Glutamatergic neuron (in vitro differentiated cells): Measurements from ENCODE around the gene PODXL2. TPM values are rescaled to one million over a fixed set of nuclear protein-coding genes. Genes with fewer than 3 reads are reported as not detected.
A peak's percentile ranks its signal among the peaks of the same experiment; 100 is the strongest.

Experiments
- DNase-seq: peaks from one replicate; pipeline ENCODE4 v3.0.0; 2022
- H3K27ac Mint-ChIP-seq: one replicate; pipeline ENCODE4 v1.8.0; 2020; ENCODE audit warnings: mild to moderate bottlenecking, mixed read lengths, inconsistent platforms; ENCODE audit not compliant: unreplicated experiment
- H3K27me3 Mint-ChIP-seq: one replicate; pipeline ENCODE4 v1.8.0; 2020; ENCODE audit warnings: mild to moderate bottlenecking, moderate library complexity, mixed read lengths, inconsistent platforms; ENCODE audit not compliant: unreplicated experiment
- H3K36me3 Mint-ChIP-seq: one replicate; pipeline ENCODE4 v1.8.0; 2020; ENCODE audit warnings: mild to moderate bottlenecking, mixed read lengths, inconsistent platforms; ENCODE audit not compliant: unreplicated experiment
- H3K4me1 Mint-ChIP-seq: one replicate; pipeline ENCODE4 v1.8.0; 2020; ENCODE audit warnings: mild to moderate bottlenecking, low read depth, mixed read lengths, inconsistent platforms; ENCODE audit not compliant: unreplicated experiment
- H3K4me3 Mint-ChIP-seq: one replicate; pipeline ENCODE4 v1.8.0; 2020; ENCODE audit warnings: mild to moderate bottlenecking, mixed read lengths, inconsistent platforms; ENCODE audit not compliant: unreplicated experiment
- H3K9me3 Mint-ChIP-seq: one replicate; pipeline ENCODE4 v1.8.0; 2020; ENCODE audit warnings: mild to moderate bottlenecking, moderate library complexity, mixed read lengths, inconsistent platforms; ENCODE audit not compliant: unreplicated experiment
- total RNA-seq: library from RNA; stranded (reverse); fragmentation: NEBNext Ultra II Directional; extraction: Animal tissue kit (Norgen Biotek cat#: 25700); gene quantifications from one replicate; pipeline ENCODE4 v1.2.1, GENCODE V29; 2021; ENCODE audit not compliant: unreplicated experiment
- TF ChIP-seq, protein P1 (sequence below): fragments of 200-600 bp; sonication (generic); IDR thresholded peaks from one replicate; pipeline ENCODE4 v1.5.0; 2021; ENCODE audit not compliant: partially characterized antibody, unreplicated experiment

PODXL2 gene
- total RNA-seq, 1 donor from 2014 or later: 139 TPM

DNA sequence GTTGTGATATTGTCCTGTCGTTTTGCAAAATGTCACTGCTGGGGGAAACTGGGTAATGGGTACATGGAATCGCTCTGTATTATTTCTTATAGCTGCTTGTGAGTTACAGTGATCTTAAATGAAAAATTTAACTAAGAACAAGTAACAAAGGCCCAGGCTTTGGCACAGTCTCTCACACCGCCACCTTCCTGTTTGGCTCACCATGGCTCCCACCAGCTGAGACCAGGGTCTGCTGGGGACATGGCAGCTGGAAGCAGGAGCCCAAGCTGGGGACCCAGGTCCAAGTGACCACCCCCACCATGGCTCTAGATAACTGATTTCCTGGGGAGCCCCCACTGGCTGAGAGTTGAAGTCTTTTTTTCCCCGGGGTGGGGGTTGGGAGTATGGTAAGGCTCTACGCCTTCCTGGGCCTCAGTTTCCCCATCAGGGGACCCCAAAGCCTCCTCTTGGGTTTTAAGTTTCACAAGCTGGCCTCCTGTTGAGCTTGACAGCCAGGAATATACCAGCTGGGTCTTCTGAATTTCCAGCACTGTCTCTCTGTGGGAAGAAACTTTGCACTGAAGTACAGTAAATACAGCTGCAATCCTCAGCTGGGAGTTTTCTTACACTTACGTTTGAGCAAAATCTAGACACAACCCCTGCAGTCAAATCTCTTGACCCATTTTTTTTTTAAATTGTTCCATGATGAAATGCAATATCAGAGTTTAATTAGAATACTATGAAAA is 69.9 kb downstream of the PODXL2 start:
- H3K27me3 Mint-ChIP-seq: peaks cover 18% of the 10 kb centered on the region
- peaks cover 18% of the 10 kb centered on the region for H3K9me3 Mint-ChIP-seq
- peaks cover 9% of the 10 kb centered on the region for H3K36me3 Mint-ChIP-seq
- TF ChIP-seq, protein P1, sequence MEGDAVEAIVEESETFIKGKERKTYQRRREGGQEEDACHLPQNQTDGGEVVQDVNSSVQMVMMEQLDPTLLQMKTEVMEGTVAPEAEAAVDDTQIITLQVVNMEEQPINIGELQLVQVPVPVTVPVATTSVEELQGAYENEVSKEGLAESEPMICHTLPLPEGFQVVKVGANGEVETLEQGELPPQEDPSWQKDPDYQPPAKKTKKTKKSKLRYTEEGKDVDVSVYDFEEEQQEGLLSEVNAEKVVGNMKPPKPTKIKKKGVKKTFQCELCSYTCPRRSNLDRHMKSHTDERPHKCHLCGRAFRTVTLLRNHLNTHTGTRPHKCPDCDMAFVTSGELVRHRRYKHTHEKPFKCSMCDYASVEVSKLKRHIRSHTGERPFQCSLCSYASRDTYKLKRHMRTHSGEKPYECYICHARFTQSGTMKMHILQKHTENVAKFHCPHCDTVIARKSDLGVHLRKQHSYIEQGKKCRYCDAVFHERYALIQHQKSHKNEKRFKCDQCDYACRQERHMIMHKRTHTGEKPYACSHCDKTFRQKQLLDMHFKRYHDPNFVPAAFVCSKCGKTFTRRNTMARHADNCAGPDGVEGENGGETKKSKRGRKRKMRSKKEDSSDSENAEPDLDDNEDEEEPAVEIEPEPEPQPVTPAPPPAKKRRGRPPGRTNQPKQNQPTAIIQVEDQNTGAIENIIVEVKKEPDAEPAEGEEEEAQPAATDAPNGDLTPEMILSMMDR: no peak
- peak overlapping the region; percentile 59 for H3K27ac Mint-ChIP-seq
- no peak for DNase-seq
- H3K4me1 Mint-ChIP-seq: peaks cover 22% of the 10 kb centered on the region
- H3K4me3 Mint-ChIP-seq: peak overlapping the region; percentile 42

DNA sequence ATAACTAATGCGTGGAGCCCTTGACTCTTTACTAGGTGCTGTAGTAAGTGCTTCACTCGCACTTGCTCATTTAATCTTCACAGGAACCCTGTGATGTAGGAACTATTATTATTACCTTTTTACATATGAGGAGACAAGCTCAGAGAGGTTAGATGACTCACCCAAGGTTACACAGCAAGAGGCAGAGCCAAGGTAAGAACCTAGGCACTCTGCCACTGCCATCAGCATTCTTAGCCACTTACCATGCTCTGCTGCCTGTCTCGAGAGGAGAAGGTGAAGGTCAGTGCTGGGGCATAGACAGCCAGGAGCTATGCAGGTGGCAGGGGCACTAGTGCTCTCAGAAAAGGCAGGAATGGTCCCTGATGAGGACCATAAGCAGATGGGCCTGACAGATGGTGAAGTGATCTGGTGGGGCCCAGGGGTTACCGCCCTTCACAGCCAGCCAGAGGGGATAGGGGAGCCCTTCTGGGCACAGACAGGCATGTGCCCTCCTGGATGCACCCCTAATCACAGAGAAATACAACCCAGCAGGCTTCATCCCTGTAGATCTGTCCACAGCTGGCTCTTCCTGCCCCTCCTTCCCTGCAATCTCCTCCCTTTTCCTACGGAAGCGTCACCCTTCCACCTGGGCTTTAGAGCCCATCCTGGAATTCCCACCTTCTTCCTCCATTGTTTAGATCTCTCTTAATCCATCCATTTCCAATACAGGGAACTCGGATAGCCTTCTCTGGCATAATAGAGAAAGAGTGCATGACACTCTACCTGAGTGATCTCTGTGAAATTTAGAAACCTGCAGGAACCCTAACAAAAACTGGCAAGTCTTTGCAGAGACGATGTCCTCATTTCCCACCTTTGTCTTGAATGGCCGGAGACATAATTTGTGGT is 70.7 kb downstream of the PODXL2 start:
- Mint-ChIP-seq H3K4me3 (no peak overlapping the region), H3K27me3 (peaks cover 16% of the 10 kb centered on the region), H3K36me3 (peaks cover 17% of the 10 kb centered on the region), H3K4me1 (peaks cover 22% of the 10 kb centered on the region), H3K27ac (peak overlapping the region; percentile 53), H3K9me3 (peaks cover 21% of the 10 kb centered on the region)
- peak; percentile 30 for DNase-seq
- TF ChIP-seq, protein P1: no peak

DNA sequence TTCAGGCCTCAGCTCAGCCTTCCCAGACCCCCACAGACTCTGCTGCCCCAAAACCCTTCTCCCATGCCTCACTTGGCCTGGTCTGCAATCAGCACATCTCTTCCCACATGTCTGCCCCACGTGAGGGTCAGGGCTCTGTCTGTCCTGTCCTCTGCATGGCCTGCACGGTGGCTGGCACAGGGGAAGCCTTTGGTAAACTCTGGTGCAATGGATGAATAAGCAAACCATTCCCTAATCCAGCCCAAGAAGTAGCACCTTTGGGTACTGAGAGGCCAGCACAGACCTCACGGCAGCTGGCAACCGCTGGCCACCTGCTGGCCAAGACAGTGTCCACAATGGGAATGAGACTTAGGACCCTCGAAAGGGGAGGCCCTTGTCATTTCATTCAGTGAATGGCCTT is 71.4 kb downstream of the PODXL2 start:
- H3K36me3 Mint-ChIP-seq: peaks cover 22% of the 10 kb centered on the region
- peak overlapping the region; percentile 53 for H3K27ac Mint-ChIP-seq
- H3K4me3 Mint-ChIP-seq: no peak overlapping the region
- peaks cover 18% of the 10 kb centered on the region for H3K27me3 Mint-ChIP-seq
- peaks cover 21% of the 10 kb centered on the region for H3K9me3 Mint-ChIP-seq
- DNase-seq: peak; percentile 27
- TF ChIP-seq, protein P1: no peak
- peaks cover 22% of the 10 kb centered on the region for H3K4me1 Mint-ChIP-seq

DNA sequence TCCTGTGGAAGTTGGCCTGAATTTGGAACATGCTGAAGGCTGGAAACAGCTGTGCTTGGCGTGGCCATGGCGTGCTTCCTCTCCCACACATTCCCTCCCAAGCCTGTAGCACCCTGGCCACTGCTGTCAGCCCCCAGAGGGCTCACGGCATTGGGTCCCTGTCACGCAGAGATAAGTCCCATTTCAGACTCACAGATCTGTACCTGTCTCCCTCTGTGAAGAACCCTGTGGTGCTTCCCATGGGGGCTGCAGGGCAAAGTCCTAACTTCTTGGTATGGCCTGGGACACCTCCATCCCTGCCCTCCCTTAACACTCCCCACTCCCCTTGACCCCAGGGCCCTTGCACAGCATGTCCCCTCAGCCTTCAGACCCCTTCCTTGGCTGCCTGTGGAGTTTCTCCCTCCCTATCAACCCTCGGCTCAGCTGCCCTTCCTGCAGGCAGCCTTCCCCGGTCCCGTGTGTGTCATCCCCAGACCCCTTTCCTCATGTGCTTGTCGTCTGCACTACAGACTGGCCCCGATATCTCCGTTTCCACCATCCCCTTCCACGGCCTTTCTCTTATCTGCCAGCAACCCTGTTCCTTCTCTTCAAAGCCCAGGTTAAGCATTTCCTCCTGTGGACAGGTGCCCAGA is 72.4 kb downstream of the PODXL2 start:
- peaks cover 21% of the 10 kb centered on the region for H3K9me3 Mint-ChIP-seq
- peak; percentile 13 for DNase-seq

More for the DNA sequence above, 72.4 kb downstream of the PODXL2 start:
- Mint-ChIP-seq H3K36me3 (peaks cover 22% of the 10 kb centered on the region), H3K27ac (no peak overlapping the region), H3K4me3 (no peak overlapping the region), H3K4me1 (peaks cover 24% of the 10 kb centered on the region), H3K27me3 (peaks cover 19% of the 10 kb centered on the region)
- TF ChIP-seq, protein P1: no peak
